Gastrocnemius medialis (tissue), 4 donors: ENCODE measurements around the gene PPIE.

Source experiments
- POLR2A ChIP-seq, 2 donors: fragments of 450-650 bp; IDR thresholded peaks; one replicate each; pipeline ENCODE4 v1.6.1; 2017; ENCODE audit warnings: antibody characterized with exemption in 2 of 2, mild to moderate bottlenecking in 2 of 2, moderate library complexity in 2 of 2
- TF ChIP-seq, protein P1 (sequence below), 5 experiments: fragments of 450-650 bp in 3 of 5; fragments of 200-600 bp in 2 of 5; sonication (generic) in 2 of 5; IDR thresholded peaks in 4 of 5; conservative IDR thresholded peaks in 1 of 5; 1 replicate in 4 of 5; 2 replicates in 1 of 5; pipeline ENCODE4 v1.5.1; 2016 to 2019; ENCODE audit warnings: antibody characterized with exemption in 5 of 5, mild to moderate bottlenecking in 3 of 5, moderate library complexity in 3 of 5

DNA sequence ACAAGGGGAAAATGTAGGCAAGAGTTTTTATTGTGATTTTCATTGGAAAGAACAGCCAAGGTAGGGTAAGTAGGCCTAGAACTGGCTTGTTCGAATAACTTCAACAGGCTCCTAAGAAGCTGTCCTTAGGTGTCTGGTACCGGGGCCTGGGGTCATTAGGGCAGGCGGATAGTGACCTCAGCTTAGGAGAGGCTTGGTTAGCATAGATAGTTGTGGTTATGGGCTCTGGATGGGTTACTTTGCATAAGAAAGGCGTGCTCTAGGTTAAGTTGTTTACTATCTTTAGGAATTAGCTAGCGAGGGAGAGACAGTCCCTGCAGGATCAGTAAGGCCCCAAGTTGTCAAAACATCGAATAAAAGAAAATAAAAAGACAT lies 26.7 kb upstream of the PPIE start:
- TF ChIP-seq, protein P1, sequence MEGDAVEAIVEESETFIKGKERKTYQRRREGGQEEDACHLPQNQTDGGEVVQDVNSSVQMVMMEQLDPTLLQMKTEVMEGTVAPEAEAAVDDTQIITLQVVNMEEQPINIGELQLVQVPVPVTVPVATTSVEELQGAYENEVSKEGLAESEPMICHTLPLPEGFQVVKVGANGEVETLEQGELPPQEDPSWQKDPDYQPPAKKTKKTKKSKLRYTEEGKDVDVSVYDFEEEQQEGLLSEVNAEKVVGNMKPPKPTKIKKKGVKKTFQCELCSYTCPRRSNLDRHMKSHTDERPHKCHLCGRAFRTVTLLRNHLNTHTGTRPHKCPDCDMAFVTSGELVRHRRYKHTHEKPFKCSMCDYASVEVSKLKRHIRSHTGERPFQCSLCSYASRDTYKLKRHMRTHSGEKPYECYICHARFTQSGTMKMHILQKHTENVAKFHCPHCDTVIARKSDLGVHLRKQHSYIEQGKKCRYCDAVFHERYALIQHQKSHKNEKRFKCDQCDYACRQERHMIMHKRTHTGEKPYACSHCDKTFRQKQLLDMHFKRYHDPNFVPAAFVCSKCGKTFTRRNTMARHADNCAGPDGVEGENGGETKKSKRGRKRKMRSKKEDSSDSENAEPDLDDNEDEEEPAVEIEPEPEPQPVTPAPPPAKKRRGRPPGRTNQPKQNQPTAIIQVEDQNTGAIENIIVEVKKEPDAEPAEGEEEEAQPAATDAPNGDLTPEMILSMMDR (IDR thresholded peaks at IDR 0.05 in 4 of 5, conservative IDR thresholded peaks at IDR 0.05 in 1 of 5): no peak
- TF ChIP-seq POLR2A (IDR thresholded peaks at IDR 0.05): no peak
